Endothelial cell of umbilical vein (primary cell): ENCODE measurements around the gene PAEP. TPM values are rescaled to one million over a fixed set of nuclear protein-coding genes. Genes with fewer than 3 reads are reported as not detected.

Experiments
- BruUV-seq: library from RNA; stranded (reverse); fragments of 400-500 nt; replicated peaks from 2 replicates; lab custom pipeline; 2021; lab: Mats Ljungman, UMichigan
- CTCF ChIA-PET: fragments of 300-600, 350-600 bp; sonication (Branson Sonifier 250); formaldehyde crosslinking; loops from one replicate; lab custom pipeline; 2021; ENCODE audit warnings: antibody characterized with exemption, inconsistent platforms; lab: Charles Lee
- POLR2A ChIA-PET: fragments of 300-600, 350-600 bp; sonication (Branson Sonifier 250); formaldehyde crosslinking; loops from one replicate; lab custom pipeline; 2021; ENCODE audit warnings: antibody characterized with exemption, inconsistent platforms; lab: Charles Lee
- DNase-seq: peaks from one replicate; pipeline ENCODE4 v3.0.0-alpha.2; 2011; ENCODE audit warnings: low read depth, low spot score
- FAIRE-seq: peaks from 2 replicates; lab custom pipeline; 2011; peaks lifted over from hg19 to GRCh38; lab: Jason Lieb, UNC
- H2AFZ ChIP-seq: 2 replicates; pipeline ENCODE4 v1.6.0; 2012; ENCODE audit warnings: low read depth, low read length, control low read depth, inconsistent platforms
- H3K27ac ChIP-seq: 2 replicates; pipeline ENCODE4 v1.5.1; 2011; ENCODE audit warnings: low read depth, mild to moderate bottlenecking, control low read depth, low read length, moderate library complexity; ENCODE audit not compliant: insufficient read depth
- H3K27me3 ChIP-seq, 2 experiments: 2 replicates each; pipeline versions ENCODE4 v1.6.0 to v1.6.1; 2011; ENCODE audit warnings: low read length in 2 of 2, mixed read lengths in 1 of 2; ENCODE audit not compliant: control insufficient read depth in 2 of 2, insufficient read depth in 2 of 2
- H3K36me3 ChIP-seq, 2 experiments: 2 replicates in 1 of 2; 3 replicates in 1 of 2; pipeline ENCODE4 v1.5.1; 2011; ENCODE audit warnings: low read length in 2 of 2, mild to moderate bottlenecking in 1 of 2, moderate library complexity in 1 of 2; ENCODE audit not compliant: control insufficient read depth in 2 of 2, insufficient read depth in 2 of 2; ENCODE audit errors: extremely low read depth in 1 of 2
- H3K4me1 ChIP-seq: 3 replicates; pipeline ENCODE4 v1.5.1; 2011; ENCODE audit warnings: mild to moderate bottlenecking, low read length; ENCODE audit not compliant: control insufficient read depth, insufficient read depth; ENCODE audit errors: extremely low read depth
- H3K4me2 ChIP-seq: 2 replicates; pipeline ENCODE4 v1.6.1; 2011; ENCODE audit warnings: low read length, control low read depth, mixed read lengths; ENCODE audit not compliant: insufficient read depth
- H3K4me3 ChIP-seq, 3 experiments: fragments of 200-600 bp in 1 of 3; sonication (generic), shearing (Covaris generic) in 1 of 3; replicated peaks in 1 of 3; 2 replicates each; pipeline ENCODE4 v1.5.1; 2011 to 2016; ENCODE audit warnings: control low read depth in 3 of 3, low read length in 3 of 3, mild to moderate bottlenecking in 2 of 3, inconsistent platforms in 1 of 3, low read depth in 1 of 3, moderate library complexity in 1 of 3; ENCODE audit not compliant: insufficient read depth in 1 of 3
- H3K79me2 ChIP-seq: 2 replicates; pipeline ENCODE4 v1.6.0; 2012; ENCODE audit warnings: low read length, inconsistent platforms; ENCODE audit not compliant: control insufficient read depth, insufficient read depth
- H3K9ac ChIP-seq: replicated peaks from 2 replicates; pipeline ENCODE3; 2011; ENCODE audit warnings: low read length, control low read depth; ENCODE audit not compliant: insufficient read depth; ENCODE audit errors: extremely low read depth
- H3K9me1 ChIP-seq: replicated peaks from 3 replicates; pipeline ENCODE4 v1.6.0; 2011; ENCODE audit warnings: mild to moderate bottlenecking, low read length; ENCODE audit not compliant: control insufficient read depth, insufficient read depth; ENCODE audit errors: extremely low read depth
- H3K9me3 ChIP-seq: replicated peaks from 2 replicates; pipeline ENCODE4 v1.5.1; 2012; ENCODE audit warnings: low read length, inconsistent platforms; ENCODE audit not compliant: control insufficient read depth, insufficient read depth
- H4K20me1 ChIP-seq: replicated peaks from 2 replicates; pipeline ENCODE3; 2011; ENCODE audit warnings: mild to moderate bottlenecking, low read length; ENCODE audit not compliant: control insufficient read depth, insufficient read depth; ENCODE audit errors: extremely low read depth
- EZH2 ChIP-seq: IDR thresholded peaks from 2 replicates; pipeline ENCODE4 v1.6.1; 2012; ENCODE audit warnings: borderline replicate concordance, low read depth, mild to moderate bottlenecking, moderate library complexity, low read length, inconsistent platforms; ENCODE audit not compliant: severe bottlenecking
- FOS ChIP-seq: IDR thresholded peaks from 2 replicates; pipeline ENCODE4 v1.6.1; 2011; ENCODE audit warnings: mild to moderate bottlenecking, low read length, moderate library complexity, borderline replicate concordance; ENCODE audit not compliant: insufficient read depth
- GATA2 ChIP-seq: IDR thresholded peaks from 2 replicates; pipeline ENCODE4 v1.7.0; 2011; ENCODE audit warnings: low read depth, mild to moderate bottlenecking, moderate library complexity, mixed read lengths, low read length; ENCODE audit not compliant: insufficient read length, insufficient read depth
- JUN ChIP-seq: IDR thresholded peaks from 2 replicates; pipeline ENCODE4 v1.6.1; 2011; ENCODE audit warnings: borderline replicate concordance, low read depth; ENCODE audit not compliant: insufficient read length, insufficient read depth
- MYC ChIP-seq: IDR thresholded peaks from one replicate; pipeline ENCODE4 v1.6.1; 2011; ENCODE audit warnings: mild to moderate bottlenecking, low read depth, low read length
- POLR2A ChIP-seq: IDR thresholded peaks from 2 replicates; pipeline ENCODE4 v1.6.1; 2012; ENCODE audit warnings: low read depth, mild to moderate bottlenecking, control low read depth, low read length
- POLR2AphosphoS5 ChIP-seq: IDR thresholded peaks from 2 replicates; pipeline ENCODE4 v1.6.1; 2012; ENCODE audit warnings: low read depth, mild to moderate bottlenecking, control low read depth, low read length, moderate library complexity; ENCODE audit not compliant: insufficient read depth
- dilution Hi-C: fragments of 300-500 bp; cut with MboI; formaldehyde crosslinking; loops from one replicate; pipeline ENCODE4 v1.15.0; 2019; ENCODE audit warnings: low sequenced_read_pairs; ENCODE audit not compliant: extremely low pct_ligation_motif_present
- intact Hi-C: fragments of 100-400 bp; cut with micrococcal nuclease; formaldehyde crosslinking; loops from one replicate; pipeline ENCODE4 v1.10.0; 2022
- polyA plus RNA-seq, 4 experiments: library from polyadenylated mRNA; depleted of rRNA in 3 of 4; stranded (reverse) in 3 of 4; unstranded in 1 of 4; fragments of >200 nt; gene quantifications; 2 replicates each; pipeline versions ENCODE4 v1.2.1 to v1.2.3, GENCODE V29; 2011 to 2012; ENCODE audit warnings: missing spikeins in 1 of 4
- total RNA-seq: library from RNA; stranded (reverse); gene quantifications from 2 replicates; pipeline ENCODE4 v1.2.3, GENCODE V29; 2021
- TF ChIP-seq, protein P1 (sequence below), 2 donors: IDR thresholded peaks; 1 replicate in 1 of 2; 2 replicates in 1 of 2; pipeline ENCODE4 v1.5.1; 2011; ENCODE audit warnings: low read length in 2 of 2, mild to moderate bottlenecking in 2 of 2, moderate library complexity in 2 of 2, control low read depth in 1 of 2, inconsistent platforms in 1 of 2, low read depth in 1 of 2; ENCODE audit not compliant: insufficient read depth in 1 of 2; ENCODE audit errors: extremely low read depth in 1 of 2
- TF ChIP-seq, protein P2 (sequence below): IDR thresholded peaks from 2 replicates; pipeline ENCODE4 v1.6.1; 2011; ENCODE audit not compliant: insufficient read depth, insufficient read length

The PAEP gene
- total and polyA plus RNA-seq, 2 donors (not counting 3 experiments of a cell fraction or from before 2014, with no cell fraction given) = not detected

DNA sequence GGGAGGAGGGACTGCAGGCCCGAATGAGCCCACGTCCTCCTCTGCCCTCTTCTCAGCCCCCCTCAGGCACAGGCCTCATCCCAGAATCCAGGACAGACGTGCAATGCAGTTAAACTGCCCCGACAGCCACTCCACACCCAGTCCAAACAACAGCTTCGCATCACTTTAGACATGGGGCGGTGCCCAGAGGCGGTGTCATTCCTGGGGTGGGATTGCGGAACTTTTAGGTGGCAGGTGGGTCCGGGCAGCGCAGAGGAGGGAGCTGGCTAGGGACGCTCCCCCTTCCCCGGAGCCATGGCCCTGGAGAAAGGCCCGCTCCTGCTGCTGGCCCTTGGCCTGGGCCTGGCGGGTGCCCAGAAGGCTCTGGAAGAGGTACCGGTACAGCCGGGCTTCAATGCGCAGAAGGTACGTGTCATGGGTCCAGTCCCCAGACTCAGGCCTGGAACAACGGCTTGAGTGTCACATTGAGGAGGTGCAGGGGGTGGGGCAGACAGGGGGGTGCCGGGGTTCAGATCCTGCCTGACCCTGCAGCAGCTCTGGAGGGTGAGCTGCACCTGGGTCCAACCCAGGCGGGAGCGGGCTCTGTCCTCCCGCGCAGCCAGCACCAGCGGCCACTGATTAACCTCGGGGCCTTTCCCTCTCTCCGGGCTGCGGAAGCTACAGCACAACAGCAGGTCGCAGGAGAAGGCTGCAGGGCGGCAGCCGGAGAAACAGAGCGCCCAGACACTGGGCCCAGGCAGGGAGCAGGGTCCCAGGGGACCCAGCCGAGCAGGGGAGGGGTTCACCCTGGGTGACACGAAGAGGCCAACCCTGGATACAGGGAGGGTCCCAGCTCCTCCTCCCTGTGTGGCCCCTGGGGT lies 52.6 kb downstream of the PAEP start:
- DNase-seq (no peak), FAIRE-seq (no peak)
- no peak overlapping the region for H3K4me3 ChIP-seq
- H3K4me1 ChIP-seq = no peaks in the 10 kb centered on the region
- no peak overlapping the region for H2AFZ ChIP-seq
- H3K9me1 ChIP-seq = no peaks in the 10 kb centered on the region
- TF ChIP-seq JUN (no peak), GATA2 (no peak), EZH2 (no peak), POLR2AphosphoS5 (no peak), FOS (no peak), MYC (no peak), POLR2A (no peak)
- TF ChIP-seq, protein P1, sequence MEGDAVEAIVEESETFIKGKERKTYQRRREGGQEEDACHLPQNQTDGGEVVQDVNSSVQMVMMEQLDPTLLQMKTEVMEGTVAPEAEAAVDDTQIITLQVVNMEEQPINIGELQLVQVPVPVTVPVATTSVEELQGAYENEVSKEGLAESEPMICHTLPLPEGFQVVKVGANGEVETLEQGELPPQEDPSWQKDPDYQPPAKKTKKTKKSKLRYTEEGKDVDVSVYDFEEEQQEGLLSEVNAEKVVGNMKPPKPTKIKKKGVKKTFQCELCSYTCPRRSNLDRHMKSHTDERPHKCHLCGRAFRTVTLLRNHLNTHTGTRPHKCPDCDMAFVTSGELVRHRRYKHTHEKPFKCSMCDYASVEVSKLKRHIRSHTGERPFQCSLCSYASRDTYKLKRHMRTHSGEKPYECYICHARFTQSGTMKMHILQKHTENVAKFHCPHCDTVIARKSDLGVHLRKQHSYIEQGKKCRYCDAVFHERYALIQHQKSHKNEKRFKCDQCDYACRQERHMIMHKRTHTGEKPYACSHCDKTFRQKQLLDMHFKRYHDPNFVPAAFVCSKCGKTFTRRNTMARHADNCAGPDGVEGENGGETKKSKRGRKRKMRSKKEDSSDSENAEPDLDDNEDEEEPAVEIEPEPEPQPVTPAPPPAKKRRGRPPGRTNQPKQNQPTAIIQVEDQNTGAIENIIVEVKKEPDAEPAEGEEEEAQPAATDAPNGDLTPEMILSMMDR (IDR thresholded peaks at IDR 0.05; ENCODE audit: extremely low read depth in 1 of 2, insufficient read depth in 1 of 2, low read depth in 1 of 2, low read length in 2 of 2) = no peak
- TF ChIP-seq, protein P2, sequence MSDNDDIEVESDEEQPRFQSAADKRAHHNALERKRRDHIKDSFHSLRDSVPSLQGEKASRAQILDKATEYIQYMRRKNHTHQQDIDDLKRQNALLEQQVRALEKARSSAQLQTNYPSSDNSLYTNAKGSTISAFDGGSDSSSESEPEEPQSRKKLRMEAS = no peak
- intact Hi-C loops (no loop called here), dilution Hi-C loops (no loop called here)
- ChIA-PET POLR2A (no interaction called here), CTCF (interaction anchor here (0.7 kb wide), 1 partner anchor 11 kb away, joined by 4 read pairs; no protein-coding TSS in a partner anchor)
- no peak overlapping the region for H3K9ac ChIP-seq
- H3K4me2 ChIP-seq = no peak overlapping the region
- H3K79me2 ChIP-seq = no peaks in the 10 kb centered on the region
- H3K9me3 ChIP-seq = no peaks in the 10 kb centered on the region
- H3K27ac ChIP-seq = no peak overlapping the region
- no TSS peak for BruUV-seq
- H4K20me1 ChIP-seq = no peaks in the 10 kb centered on the region
- no peaks in the 10 kb centered on the region for H3K27me3 ChIP-seq
- H3K36me3 ChIP-seq = no peaks in the 10 kb centered on the region
